ENCODE data around the gene PRR7.

PRR7 gene

DNA sequence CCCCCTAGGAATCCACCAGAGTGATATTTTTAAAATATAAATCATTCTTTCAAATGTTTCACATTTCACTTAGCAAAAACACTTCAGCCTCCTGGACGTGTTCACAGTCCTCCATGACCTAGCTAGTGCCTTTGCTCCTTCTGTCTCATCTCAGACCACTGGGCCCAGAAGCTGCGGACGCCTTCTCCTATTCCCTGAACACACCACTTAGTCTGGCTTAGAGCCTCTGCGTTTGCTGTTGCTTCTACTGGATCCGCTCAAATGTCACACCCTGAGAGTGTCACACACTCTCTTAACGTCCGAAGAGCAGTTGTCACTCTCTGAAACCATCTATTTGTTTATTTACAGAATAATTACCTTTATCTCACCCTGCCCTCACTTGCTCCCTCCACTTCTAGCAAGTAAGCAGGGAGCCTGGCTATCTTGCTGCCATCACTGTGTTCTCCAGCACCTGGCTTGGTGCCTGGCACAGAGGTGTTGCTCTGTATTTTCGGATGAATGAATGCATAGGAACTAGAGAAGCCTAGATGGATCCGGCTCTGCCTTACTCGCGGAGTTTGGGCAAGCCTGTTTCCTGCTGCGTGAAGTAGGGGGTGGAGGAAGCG is 21.3 kb upstream of the PRR7 start:
- no peak for DNase-seq (ENCODE audit: low spot score)

DNA sequence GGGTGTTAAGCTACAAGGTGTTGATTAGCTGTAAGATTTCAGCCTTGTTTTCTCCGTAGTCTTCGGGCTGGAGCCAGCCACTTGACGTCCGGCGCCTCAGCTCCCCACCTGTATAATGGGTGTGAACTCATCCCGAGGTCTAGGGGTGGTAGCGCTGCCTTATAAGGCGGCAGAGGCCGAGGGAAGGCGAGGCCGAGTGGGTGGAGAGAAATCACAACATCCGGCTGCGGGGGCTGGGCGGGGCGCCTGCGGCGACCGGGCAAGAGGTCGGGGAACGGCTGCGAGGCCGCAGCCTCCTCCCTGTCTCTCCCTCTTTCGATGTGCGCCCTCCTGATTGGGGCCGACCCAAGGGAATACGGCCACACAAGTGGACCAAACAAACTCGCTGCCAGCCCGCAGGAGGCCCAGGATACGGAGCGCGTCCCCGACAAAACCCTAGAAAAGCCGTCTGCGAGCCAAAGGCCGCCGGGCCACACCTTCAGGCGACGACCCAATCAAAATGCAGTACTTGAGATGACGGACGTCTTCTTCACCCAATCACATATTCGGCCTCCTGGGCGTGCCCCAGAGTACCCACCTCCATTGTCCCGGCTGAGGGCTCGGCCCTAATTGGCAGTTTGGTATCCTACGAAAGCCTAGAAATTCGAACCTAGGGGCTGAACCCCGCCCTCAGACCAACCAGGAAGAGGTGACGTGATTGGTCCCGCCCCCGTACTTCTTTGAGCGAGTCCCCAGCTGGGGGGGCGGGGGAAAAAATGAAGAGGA is 20.6 kb upstream of the PRR7 start:
- DNase-seq (ENCODE audit: low spot score) = peak; percentile 100

DNA sequence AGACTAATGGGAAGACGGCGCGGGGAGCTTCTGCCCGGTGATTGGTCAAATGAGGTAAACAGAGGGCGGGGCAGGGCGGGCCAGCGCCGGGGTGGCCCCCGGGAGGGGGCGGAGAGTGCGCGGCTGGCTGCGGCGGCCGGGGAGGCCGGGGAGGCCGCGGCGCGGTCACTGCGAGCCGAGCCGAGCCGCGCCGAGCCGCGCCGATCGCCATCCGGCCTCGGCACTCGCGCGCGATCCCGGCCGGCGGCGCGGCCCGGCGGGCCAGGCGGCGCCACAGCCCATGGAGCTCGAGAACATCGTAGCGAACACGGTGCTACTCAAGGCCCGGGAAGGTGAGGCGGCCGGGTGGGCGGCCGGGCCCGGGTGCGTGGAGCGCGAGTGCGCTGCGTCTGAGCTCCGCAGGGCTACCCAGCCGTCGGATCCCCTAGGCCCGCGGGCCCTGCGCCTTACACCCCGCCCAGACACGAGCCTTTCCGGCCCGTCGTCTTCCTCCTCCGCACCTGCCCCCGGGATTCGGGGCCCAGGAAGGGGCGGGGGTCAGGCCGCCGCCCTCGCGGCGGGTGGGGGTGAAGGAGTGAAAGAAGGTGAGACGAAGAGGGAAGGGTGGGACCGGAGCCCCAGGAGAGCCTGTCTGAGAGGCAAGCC is 19.9 kb upstream of the PRR7 start, which contains the start of gene GRK6:
TSS of gene GRK6 (plus strand) at position 111 of the 645 bp plus-strand sequence. CDS start at position 281, 170 bp downstream.
- DNase-seq (ENCODE audit: low spot score) = no peak

DNA sequence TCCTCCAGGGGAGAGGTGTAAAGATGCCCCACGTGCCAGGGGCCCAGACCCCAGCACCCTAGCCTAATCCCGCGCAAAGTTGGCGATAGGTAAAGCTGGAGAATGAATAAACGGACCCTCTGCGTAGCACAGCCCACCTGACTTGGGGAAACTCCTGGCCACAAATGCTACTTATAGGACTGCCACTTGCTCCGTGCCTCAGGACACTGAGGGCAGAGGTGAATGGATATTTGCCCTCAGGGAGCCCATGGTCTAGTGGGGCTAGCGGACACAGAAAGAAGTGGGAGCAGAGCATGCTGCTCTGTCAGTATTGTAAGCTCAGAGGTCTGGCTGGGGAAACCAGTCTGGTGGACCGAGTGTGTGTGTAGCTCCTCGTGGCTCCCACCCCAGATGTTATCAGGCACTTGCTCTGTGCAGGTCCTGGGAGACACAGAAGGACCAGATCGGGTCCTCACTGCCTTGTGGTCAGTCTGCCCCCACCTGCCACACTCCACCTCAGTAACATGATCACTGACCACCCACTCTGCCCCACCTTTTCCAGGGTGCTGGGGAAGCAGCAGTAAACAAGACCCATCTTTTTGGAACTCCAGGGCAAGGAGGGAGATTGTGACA is 19.3 kb upstream of the PRR7 start:
- no peak for DNase-seq (ENCODE audit: low spot score)

- no peak for DNase-seq (ENCODE audit: low spot score)
Measured at GRCh38 chr5:177427919-177428573, 18.6 kb upstream of the PRR7 start.

DNA sequence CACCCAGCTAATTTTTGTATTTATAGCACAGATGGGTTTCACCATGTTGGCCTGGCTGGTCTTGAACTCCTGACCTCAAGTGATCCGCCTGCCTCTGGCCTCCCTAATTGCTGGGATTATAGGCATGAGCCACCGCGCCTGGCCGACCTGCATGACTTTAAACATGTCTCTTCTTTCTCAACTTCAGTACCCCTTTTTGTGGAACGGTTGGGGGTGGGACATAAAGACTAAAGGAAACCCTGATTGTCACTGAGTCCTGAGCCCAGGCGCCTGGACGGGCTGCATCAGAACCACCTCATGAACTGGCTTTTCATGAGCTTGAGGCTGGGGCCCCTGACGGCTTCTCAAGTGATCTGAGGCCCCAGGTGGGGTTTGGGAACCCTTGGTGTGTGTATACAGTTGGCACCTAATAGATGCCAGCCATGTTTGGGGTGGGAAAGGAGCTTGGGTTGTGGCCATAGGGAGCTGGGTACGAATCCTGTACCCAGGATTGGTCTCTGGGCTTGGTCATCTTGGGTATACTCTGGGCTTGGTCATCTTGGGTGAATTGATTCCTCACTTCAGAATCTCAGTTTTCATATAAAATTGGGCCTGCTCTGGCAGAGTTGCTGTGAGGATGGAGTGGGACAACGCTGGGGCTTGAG is 17.9 kb upstream of the PRR7 start:
- no peak for DNase-seq (ENCODE audit: low spot score)

GRCh38 chr5:177429248-177430040 is 17.2 kb upstream of the PRR7 start:
- DNase-seq (ENCODE audit: low spot score) = no peak

DNA sequence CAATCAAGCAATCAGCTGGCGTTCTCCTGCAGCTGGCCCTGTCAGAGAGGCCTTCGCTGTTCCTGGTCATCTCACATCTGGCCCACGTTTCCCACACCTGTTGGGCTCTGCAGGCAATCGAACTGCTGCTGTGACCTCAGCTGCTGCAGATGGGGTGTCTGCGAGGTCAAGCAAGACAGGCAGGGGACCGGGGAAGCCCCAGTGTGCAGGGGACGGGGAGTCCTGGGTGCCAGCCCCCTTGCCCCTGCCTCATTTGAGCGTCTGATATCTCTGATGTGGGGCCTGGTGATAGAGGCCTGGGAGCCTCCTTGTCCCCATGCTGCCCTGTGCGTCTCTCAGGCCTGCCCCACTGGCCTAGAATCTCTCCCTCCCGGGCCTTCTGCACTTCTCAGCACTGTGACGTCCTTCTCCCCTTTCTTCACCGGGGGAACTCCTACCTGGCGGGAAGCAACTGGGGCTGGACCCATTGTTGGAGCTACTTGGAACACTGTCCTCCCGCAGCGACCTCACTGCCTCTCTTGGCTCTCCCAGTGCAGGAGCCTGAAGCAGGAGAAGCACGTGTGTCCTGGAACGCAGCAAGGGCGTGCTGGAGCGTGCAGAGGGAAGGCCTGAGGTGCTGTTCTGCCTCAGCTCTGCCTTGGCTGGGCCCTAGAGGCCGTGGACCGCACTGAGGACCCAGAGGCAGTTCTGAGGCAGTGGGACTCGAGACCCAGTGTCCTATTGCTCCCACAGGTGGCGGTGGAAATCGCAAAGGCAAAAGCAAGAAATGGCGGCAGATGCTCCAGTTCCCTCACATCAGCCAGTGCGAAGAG is 16.3 kb upstream of the PRR7 start:
- DNase-seq (ENCODE audit: low spot score) = no peak

DNA sequence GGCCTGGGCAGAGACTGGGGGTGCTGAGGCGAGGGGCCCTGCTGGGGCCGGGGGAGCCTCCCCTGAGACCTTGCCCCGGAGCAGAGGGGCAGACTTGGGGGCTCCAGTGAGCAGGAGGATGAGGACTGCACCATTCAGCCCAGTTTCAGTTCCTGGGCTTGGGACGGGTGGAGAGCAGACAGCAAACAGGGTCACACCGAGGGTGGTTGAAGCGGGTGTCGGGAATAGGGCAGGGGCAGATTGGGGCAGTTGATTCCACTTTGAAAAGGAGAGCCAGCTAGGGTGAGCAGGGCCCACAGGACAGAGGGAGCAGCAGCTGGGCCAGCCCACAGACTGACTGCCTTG is 15.7 kb upstream of the PRR7 start:
- no peak for DNase-seq (ENCODE audit: low spot score)

- no peak for DNase-seq (ENCODE audit: low spot score)
Measured at GRCh38 chr5:177431317-177432142, 15.1 kb upstream of the PRR7 start.

- no peak for DNase-seq (ENCODE audit: low spot score)
Measured at GRCh38 chr5:177432143-177432838, 14.3 kb upstream of the PRR7 start.

DNA sequence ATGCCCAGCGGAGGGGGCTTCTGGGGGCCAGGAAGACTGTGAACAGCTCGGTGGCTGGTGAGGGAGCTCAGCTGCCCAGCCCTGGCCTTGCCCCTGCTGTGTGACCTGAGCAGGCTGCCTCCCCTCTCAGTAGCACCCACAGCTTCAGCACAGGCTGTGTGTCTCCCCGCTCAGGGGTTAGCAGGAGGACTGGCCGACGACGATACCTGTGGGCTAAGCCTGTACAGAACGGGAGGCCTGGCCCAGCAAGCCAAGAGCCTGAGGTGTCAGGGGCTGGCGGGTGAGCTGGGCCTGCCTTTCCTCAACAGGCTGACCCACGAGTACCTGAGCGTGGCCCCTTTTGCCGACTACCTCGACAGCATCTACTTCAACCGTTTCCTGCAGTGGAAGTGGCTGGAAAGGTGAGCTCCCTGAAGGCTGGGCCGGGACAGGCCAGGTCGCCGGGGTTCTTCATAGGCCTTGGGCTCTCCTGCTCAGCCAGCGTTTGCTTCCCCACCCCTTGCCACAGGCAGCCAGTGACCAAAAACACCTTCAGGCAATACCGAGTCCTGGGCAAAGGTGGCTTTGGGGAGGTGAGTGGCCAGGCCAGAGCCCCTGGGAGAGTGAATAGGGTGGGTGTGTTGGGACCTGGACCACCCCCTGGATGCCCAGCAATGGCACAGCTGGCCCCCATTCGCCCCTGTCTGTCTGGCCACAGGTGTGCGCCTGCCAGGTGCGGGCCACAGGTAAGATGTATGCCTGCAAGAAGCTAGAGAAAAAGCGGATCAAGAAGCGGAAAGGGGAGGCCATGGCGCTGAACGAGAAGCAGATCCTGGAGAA is 13.6 kb upstream of the PRR7 start:
- DNase-seq (ENCODE audit: low spot score) = no peak

DNA sequence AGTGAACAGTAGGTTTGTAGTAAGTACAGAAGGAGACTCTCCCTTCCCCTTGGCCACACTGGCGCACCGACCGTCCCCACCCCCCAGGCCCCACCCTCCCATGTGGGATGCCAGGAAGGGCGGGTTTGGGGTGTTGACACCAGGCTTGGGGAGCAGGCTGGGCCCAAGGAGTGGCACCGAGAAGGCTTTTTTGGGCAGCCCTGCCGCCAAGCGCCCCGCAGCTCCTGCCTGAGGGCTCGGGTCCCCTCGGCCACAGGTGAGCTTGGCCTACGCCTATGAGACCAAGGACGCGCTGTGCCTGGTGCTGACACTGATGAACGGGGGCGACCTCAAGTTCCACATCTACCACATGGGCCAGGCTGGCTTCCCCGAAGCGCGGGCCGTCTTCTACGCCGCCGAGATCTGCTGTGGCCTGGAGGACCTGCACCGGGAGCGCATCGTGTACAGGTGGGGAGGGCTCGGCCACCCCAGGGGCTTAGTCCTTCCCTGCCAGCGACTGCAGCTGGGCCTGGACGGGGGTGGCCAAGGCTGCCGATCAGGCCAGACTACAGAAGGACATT is 12.9 kb upstream of the PRR7 start:
- DNase-seq (ENCODE audit: low spot score) = no peak

GRCh38 chr5:177434437-177434836 is 12.2 kb upstream of the PRR7 start:
- no peak for DNase-seq (ENCODE audit: low spot score)

DNA sequence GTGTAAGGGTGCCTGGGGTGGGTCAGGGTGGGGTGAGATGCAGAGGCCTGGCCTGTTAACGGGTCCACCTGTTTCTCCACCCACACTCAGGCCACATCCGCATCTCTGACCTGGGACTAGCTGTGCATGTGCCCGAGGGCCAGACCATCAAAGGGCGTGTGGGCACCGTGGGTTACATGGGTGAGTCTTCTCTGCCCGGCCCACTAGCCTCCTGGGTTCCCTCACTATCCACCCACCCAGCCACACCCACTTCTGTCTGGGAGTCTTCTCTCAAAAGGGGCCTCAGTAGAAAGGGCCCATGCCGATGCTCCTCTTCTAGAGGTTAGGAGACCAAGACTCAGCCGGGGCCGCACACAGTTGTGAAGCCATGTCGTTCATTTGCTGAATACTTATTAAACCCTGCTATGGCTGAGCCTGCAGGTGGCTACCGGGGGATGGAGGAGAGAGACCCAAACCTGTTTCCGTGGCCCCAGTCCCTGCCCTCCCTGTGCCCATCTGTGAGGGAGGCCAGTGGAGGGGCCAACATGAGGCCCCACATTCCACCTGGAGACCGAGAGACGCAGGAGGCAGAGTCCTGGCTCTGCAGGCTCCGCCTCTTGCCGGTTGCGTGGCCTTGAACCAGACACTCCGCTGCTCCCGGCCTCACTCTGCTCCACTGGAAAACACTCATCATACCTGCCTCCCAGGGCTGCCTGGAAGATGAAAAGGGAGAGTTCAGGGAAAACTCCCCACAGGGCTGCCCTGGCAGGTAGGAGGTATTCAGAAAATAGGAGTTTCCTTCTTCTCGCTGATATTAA is 11.5 kb upstream of the PRR7 start:
- no peak for DNase-seq (ENCODE audit: low spot score)

- DNase-seq (ENCODE audit: low spot score) = no peak
Measured at GRCh38 chr5:177435847-177436536, 10.6 kb upstream of the PRR7 start.
